Upper lobe of left lung (tissue), 6 donors: ENCODE measurements around the gene AGR3. TPM values are rescaled to one million over a fixed set of nuclear protein-coding genes. Genes with fewer than 3 reads are reported as not detected.

Source experiments
- ATAC-seq, 2 donors: fragments of 200-7000 bp; cut with Tn5 transposase; one replicate each; pipeline ENCODE4 v1.9.1; 2022; ENCODE audit warnings: mild to moderate bottlenecking in 2 of 2, moderate library complexity in 2 of 2; ENCODE audit not compliant: low FRiP score in 2 of 2
- DNase-seq, 2 donors: peaks; one replicate each; pipeline ENCODE4 v3.0.0-alpha.2; 2019 to 2020
- H3K27ac ChIP-seq, 4 donors: fragments of 200-600 bp; sonication (generic); one replicate each; pipeline ENCODE4 v1.5.1; 2016 to 2019
- H3K27me3 ChIP-seq, 4 donors: fragments of 200-600 bp; sonication (generic); one replicate each; pipeline ENCODE4 v1.5.1; 2017 to 2019
- H3K36me3 ChIP-seq, 4 donors: fragments of 200-600 bp; sonication (generic); one replicate each; pipeline ENCODE4 v1.5.1; 2016 to 2019
- H3K4me1 ChIP-seq, 4 donors: fragments of 200-600 bp; sonication (generic); one replicate each; pipeline ENCODE4 v1.5.1; 2018 to 2019
- H3K4me3 ChIP-seq, 4 donors: fragments of 200-600 bp; sonication (generic); one replicate each; pipeline ENCODE4 v1.5.1; 2017 to 2019; ENCODE audit warnings: mild to moderate bottlenecking in 2 of 4, moderate library complexity in 1 of 4
- H3K9me3 ChIP-seq, 4 donors: fragments of 200-600 bp; sonication (generic); one replicate each; pipeline ENCODE4 v1.5.1; 2018 to 2019
- EP300 ChIP-seq, 4 donors: sonication (generic); formaldehyde crosslinking; IDR thresholded peaks; one replicate each; pipeline ENCODE4 v1.5.1; 2017; ENCODE audit warnings: antibody characterized with exemption in 4 of 4, control low read depth in 2 of 4
- POLR2A ChIP-seq, 4 donors: fragments of 450-650 bp; IDR thresholded peaks; one replicate each; pipeline ENCODE4 v1.5.1; 2016 to 2017; ENCODE audit warnings: antibody characterized with exemption in 4 of 4, mild to moderate bottlenecking in 2 of 4
- POLR2AphosphoS5 ChIP-seq, 2 donors: sonication (generic); formaldehyde crosslinking; IDR thresholded peaks; one replicate each; pipeline ENCODE4 v1.5.1; 2017; ENCODE audit warnings: antibody characterized with exemption in 2 of 2
- whole genome bisulfite sequencing, 2 donors: methylation state at CpG; one replicate each; pipeline ENCODE4 v1.1.5; 2017 to 2018; 5-methylcytosine and 5-hydroxymethylcytosine counted together
- small RNA-seq, 4 donors: library from RNA; depleted of rRNA; stranded (forward); fragments of <200 nt; gene quantifications; one replicate each; pipeline ENCODE3, GENCODE V24; 2016
- total RNA-seq, 6 donors: library from RNA; depleted of rRNA in 4 of 6; stranded (reverse); fragments of >200 nt in 4 of 6; gene quantifications; one replicate each; pipeline versions ENCODE4 v1.1.0 to v1.2.1, GENCODE V29; 2016 to 2021
- TF ChIP-seq, protein P1 (sequence below), 6 experiments: fragments of 450-650 bp in 4 of 6; fragments of 200-600 bp in 2 of 6; sonication (generic) in 2 of 6; IDR thresholded peaks; one replicate each; pipeline ENCODE4 v1.5.1; 2016 to 2019; ENCODE audit warnings: antibody characterized with exemption in 6 of 6
- donor health status: DM: no; HTN: no; CAD: no; lungs with moderate emphysema.
- donor health status: DM: no; HTN: yes; CAD: no; lungs with severe emphysema.

AGR3 gene
- total RNA-seq, 6 donors from 2014 or later, result 10.5 to 209 (median 74.6) TPM

DNA sequence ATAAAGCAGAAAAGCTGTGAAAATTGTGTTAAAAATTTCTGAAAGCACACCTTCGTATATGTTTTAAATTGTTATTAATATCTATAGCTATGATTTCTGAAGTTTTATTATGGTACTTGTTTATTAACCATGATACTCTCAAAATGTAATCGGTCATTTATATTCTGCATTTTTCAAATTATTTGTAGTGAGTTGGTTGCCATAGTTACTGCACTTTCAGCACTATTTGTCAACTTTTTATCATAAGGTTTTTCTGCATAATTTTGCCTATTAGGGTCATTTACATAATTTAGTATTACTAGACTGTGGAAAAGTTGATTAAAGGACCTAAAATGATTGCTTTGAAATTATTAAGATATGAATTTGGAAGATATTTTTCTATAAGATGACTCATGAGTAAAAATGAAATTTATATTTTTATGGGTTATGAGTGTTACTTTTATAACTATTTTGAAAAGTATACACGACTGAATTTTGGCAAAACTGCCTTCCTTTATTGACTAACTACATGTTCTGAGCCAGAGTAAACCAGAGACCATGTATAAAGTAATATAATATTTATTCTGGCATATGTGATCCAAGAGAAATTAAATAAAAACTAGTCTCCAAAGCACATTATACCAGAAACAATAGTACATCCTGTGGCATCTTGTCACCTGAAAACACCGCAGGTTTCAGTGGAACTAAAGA, 69.1 kb downstream of the AGR3 start:
- no peak for DNase-seq
- H3K9me3 ChIP-seq, result no peaks in the 10 kb centered on the region
- no peaks in the 10 kb centered on the region for H3K27me3 ChIP-seq
- no peak for TF ChIP-seq EP300 (IDR thresholded peaks at IDR 0.05)
- no peak for TF ChIP-seq POLR2A (IDR thresholded peaks at IDR 0.05)
- peaks cover 0 to 3% (median 0%) of the 10 kb centered on the region in 4 donors for H3K4me1 ChIP-seq
- no peak for ATAC-seq
- H3K4me3 ChIP-seq, result no peak overlapping the region
- no peaks in the 10 kb centered on the region for H3K36me3 ChIP-seq
- H3K27ac ChIP-seq, result peak overlapping the region in 3 of 4 donors; percentile 19 to 49 (median 26)
- 72 to 76% methylated on average over 4 of the region's 4 CpGs for WGBS, 2 donors

DNA sequence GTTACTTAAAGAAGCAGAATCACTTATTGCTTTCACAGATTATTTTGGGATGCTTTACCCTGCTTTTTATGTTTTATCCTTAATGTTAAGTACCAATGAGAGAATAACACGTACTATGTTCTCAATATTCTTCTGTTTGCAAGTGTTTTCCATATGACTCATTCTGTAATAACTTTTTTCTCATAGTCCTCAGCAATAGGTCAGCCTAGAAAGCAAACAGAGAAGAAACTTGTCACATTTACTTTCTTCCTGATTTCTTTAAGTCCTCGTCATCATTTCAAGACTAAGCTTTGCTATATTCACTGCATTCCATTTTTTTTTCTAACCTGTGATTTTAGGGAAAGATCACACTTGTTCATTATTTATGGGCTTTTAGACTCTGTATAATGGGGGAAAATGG, 70.2 kb downstream of the AGR3 start:
- H3K4me1 ChIP-seq, result peaks cover 0 to 3% (median 0%) of the 10 kb centered on the region in 4 donors
- H3K36me3 ChIP-seq, result no peaks in the 10 kb centered on the region
- DNase-seq (no peak), ATAC-seq (peak in 1 of 2 donors; percentile 19)
- no peak overlapping the region for H3K27ac ChIP-seq
- WGBS, 2 donors, result 51 to 63% methylated on average over 2 of the region's 2 CpGs
- H3K27me3 ChIP-seq, result no peaks in the 10 kb centered on the region
- TF ChIP-seq EP300 (IDR thresholded peaks at IDR 0.05) (no peak), POLR2AphosphoS5 (IDR thresholded peaks at IDR 0.05) (no peak), POLR2A (IDR thresholded peaks at IDR 0.05) (no peak)
- TF ChIP-seq, protein P1, sequence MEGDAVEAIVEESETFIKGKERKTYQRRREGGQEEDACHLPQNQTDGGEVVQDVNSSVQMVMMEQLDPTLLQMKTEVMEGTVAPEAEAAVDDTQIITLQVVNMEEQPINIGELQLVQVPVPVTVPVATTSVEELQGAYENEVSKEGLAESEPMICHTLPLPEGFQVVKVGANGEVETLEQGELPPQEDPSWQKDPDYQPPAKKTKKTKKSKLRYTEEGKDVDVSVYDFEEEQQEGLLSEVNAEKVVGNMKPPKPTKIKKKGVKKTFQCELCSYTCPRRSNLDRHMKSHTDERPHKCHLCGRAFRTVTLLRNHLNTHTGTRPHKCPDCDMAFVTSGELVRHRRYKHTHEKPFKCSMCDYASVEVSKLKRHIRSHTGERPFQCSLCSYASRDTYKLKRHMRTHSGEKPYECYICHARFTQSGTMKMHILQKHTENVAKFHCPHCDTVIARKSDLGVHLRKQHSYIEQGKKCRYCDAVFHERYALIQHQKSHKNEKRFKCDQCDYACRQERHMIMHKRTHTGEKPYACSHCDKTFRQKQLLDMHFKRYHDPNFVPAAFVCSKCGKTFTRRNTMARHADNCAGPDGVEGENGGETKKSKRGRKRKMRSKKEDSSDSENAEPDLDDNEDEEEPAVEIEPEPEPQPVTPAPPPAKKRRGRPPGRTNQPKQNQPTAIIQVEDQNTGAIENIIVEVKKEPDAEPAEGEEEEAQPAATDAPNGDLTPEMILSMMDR (IDR thresholded peaks at IDR 0.05), result no peak
- H3K4me3 ChIP-seq, result no peak overlapping the region
- H3K9me3 ChIP-seq, result no peaks in the 10 kb centered on the region

DNA sequence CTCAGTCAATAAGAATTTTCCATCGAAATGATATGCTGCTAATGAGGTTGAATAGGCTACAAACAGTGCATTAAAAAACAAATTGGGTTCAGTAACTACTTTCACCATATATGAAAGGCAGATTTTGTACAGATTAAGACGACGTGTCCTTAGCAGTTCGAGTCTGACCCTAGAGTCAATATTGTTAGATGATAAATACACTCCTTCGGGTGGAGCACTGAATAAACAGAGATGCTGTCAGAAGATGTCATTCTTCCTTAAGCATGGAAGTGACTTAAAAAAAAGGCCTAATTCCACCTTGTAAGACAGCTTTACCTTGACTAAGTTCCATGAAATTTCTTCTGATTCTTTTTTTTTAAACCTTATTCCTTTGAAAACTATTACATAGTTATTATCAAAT, 71.2 kb downstream of the AGR3 start:
- no peaks in the 10 kb centered on the region for H3K27me3 ChIP-seq
- no peak for DNase-seq
- peaks cover 0 to 3% (median 0%) of the 10 kb centered on the region in 4 donors for H3K4me1 ChIP-seq
- no peaks in the 10 kb centered on the region for H3K9me3 ChIP-seq
- no peak overlapping the region for H3K4me3 ChIP-seq
- no peak overlapping the region for H3K27ac ChIP-seq
- TF ChIP-seq POLR2A (IDR thresholded peaks at IDR 0.05), result no peak
- TF ChIP-seq POLR2AphosphoS5 (IDR thresholded peaks at IDR 0.05), result no peak
- TF ChIP-seq, protein P1 (IDR thresholded peaks at IDR 0.05), result no peak
- TF ChIP-seq EP300 (IDR thresholded peaks at IDR 0.05), result no peak
- no peak for ATAC-seq
- 63 to 73% methylated on average over 5 of the region's 5 CpGs for WGBS, 2 donors
- H3K36me3 ChIP-seq, result no peaks in the 10 kb centered on the region

DNA sequence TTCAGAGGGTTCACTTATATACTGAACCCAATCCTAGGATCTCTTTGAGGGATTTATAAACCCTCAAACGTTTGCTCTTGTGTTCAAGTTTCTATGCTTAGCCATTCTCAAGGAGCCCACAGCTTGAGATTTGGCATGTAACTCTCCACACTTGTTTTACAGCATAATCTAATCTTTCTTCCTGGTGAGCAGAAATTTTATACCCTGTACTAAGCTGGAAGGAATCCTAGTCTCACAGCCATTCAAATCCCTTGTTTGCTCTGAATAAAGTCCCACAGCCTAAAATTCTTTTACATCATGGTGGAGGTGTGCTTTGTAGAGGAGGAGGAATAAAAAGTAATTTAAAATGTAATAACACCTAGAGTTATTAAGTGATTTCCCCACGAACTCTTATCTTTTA, 71.7 kb downstream of the AGR3 start:
- no peak for ATAC-seq
- Histone ChIP-seq H3K27me3 (no peaks in the 10 kb centered on the region), H3K4me1 (peaks cover 0 to 3% (median 0%) of the 10 kb centered on the region in 4 donors), H3K9me3 (no peaks in the 10 kb centered on the region), H3K36me3 (no peaks in the 10 kb centered on the region), H3K4me3 (no peak overlapping the region), H3K27ac (no peak overlapping the region)
- WGBS, 2 donors, result 58 to 59% methylated on average over 2 of the region's 2 CpGs
- no peak for DNase-seq
- TF ChIP-seq POLR2A (IDR thresholded peaks at IDR 0.05) (no peak), EP300 (IDR thresholded peaks at IDR 0.05) (no peak), POLR2AphosphoS5 (IDR thresholded peaks at IDR 0.05) (no peak)
- TF ChIP-seq, protein P1 (IDR thresholded peaks at IDR 0.05), result no peak

Small RNAs within 50 kb of the gene (small RNA-seq; reads per million reads assigned to genes)
- gene AC098592.2, result 0 reads per million in 4 donors

Other genes starting within 250 kb of the AGR3 start
- 10 to 100 TPM in 5 of 6 donors, 1 to 10 TPM in 1; 5.8 to 16.3 (median 12.7) TPM for gene ANKMY2, start 236.2 kb downstream of the AGR3 start, total RNA-seq
- gene BZW2, start 235.8 kb downstream of the AGR3 start, total RNA-seq, result 10 to 100 TPM; 27.9 to 63.7 (median 31.9) TPM
- gene TSPAN13, start 128.2 kb downstream of the AGR3 start, total RNA-seq, result 100 to 1,000 TPM in 4 of 6 donors, 10 to 100 TPM in 2; 16.8 to 178 (median 139) TPM
- 100 to 1,000 TPM in 1 of 6 donors, 10 to 100 TPM in 4, 1 to 10 TPM in 1; 6.3 to 126 (median 44.8) TPM for gene AGR2, start 77.0 kb downstream of the AGR3 start, total RNA-seq